Kidney (tissue), 14 donors: Measurements from ENCODE around the gene RASGRP1. TPM values are rescaled to one million over a fixed set of nuclear protein-coding genes. Genes with fewer than 3 reads are reported as not detected.

Experiments used
- DNase-seq, 5 donors: peaks; one replicate each; pipeline ENCODE4 v3.0.0-alpha.2; 2013 to 2020
- FAIRE-seq: peaks from 2 replicates; lab custom pipeline; 2012; peaks lifted over from hg19 to GRCh38; lab: Jason Lieb, UNC
- H3K27ac ChIP-seq, 2 donors: one replicate each; pipeline ENCODE4 v1.7.0; 2013; ENCODE audit warnings: low read depth in 2 of 2, low read length in 2 of 2, inconsistent platforms in 1 of 2
- H3K27me3 ChIP-seq: one replicate; pipeline ENCODE4 v1.7.1; 2013; ENCODE audit warnings: low read length, inconsistent platforms; ENCODE audit not compliant: control insufficient read depth, insufficient read depth
- H3K36me3 ChIP-seq, 3 donors: one replicate each; pipeline versions ENCODE4 v1.7.0 to v1.7.1; 2013; ENCODE audit warnings: low read length in 3 of 3, control low read depth in 1 of 3, inconsistent platforms in 1 of 3; ENCODE audit not compliant: insufficient read depth in 3 of 3, control insufficient read depth in 2 of 3
- H3K4me1 ChIP-seq, 3 donors: one replicate each; pipeline versions ENCODE4 v1.7.0 to v1.7.1; 2013; ENCODE audit warnings: low read length in 3 of 3, inconsistent platforms in 1 of 3, low read depth in 1 of 3; ENCODE audit not compliant: control insufficient read depth in 2 of 3, insufficient read depth in 2 of 3
- H3K4me3 ChIP-seq, 3 donors: one replicate each; pipeline versions ENCODE4 v1.7.0 to v1.8.1; 2013; ENCODE audit warnings: low read length in 3 of 3, control low read depth in 1 of 3, inconsistent platforms in 1 of 3
- H3K9ac ChIP-seq, 3 donors: one replicate each; pipeline versions ENCODE4 v1.7.0 to v1.7.1; 2013; ENCODE audit warnings: low read length in 3 of 3, control low read depth in 1 of 3, inconsistent platforms in 1 of 3
- H3K9me3 ChIP-seq, 3 donors: one replicate each; pipeline versions ENCODE4 v1.7.0 to v1.7.1; 2013; ENCODE audit warnings: low read length in 3 of 3, control low read depth in 1 of 3, inconsistent platforms in 1 of 3; ENCODE audit not compliant: control insufficient read depth in 2 of 3, insufficient read depth in 1 of 3
- CTCF ChIP-seq: IDR thresholded peaks from 3 replicates; pipeline ENCODE4 v1.5.1; 2012; ENCODE audit warnings: mild to moderate bottlenecking, moderate library complexity, borderline replicate concordance; ENCODE audit not compliant: insufficient read depth; ENCODE audit errors: extremely low read depth
- intact Hi-C: fragments of 100-400 bp; cut with DNase I; formaldehyde crosslinking; loops from one replicate; pipeline ENCODE4 v1.11.1; 2022
- polyA plus RNA-seq: library from polyadenylated mRNA; stranded (reverse); fragments of 350-450 nt; fragmentation: Illumina TruSeq; extraction: RNeasy Lipid Tissue Mini Kit (QIAGEN cat#74804); gene quantifications from one replicate; pipeline ENCODE4 v1.2.3, GENCODE V29; 2014; ENCODE audit warnings: low read depth, low replicate concordance; ENCODE audit not compliant: insufficient read depth
- total RNA-seq: library from RNA; stranded (reverse); fragmentation: NEBNext Ultra II Directional; extraction: Animal tissue kit (Norgen Biotek cat#: 25700); gene quantifications from one replicate; pipeline ENCODE4 v1.2.1, GENCODE V29; 2021
- donor health status: control.
- donor health status: control.
- donor health status: control.
- donor health status: control.
- donor health status: control.
- donor health status: DM: yes; HTN: yes; CAD: no.
- donor health status: Normal renal cell carcinoma (clear cell type).

RASGRP1 gene
- total and polyA plus RNA-seq, 2 donors from 2014 or later = 3.4 to 12.5 TPM

GRCh38 chr15:38531509-38531908 is 33.1 kb downstream of the RASGRP1 start:
- peak overlapping the region; percentile 15 to 54 for H3K27ac ChIP-seq
- no peak overlapping the region for H3K4me3 ChIP-seq
- no peak overlapping the region for H3K9ac ChIP-seq
- DNase-seq (no peak), FAIRE-seq (no peak)
- no peak for TF ChIP-seq CTCF
- H3K9me3 ChIP-seq = no peaks in the 10 kb centered on the region
- no peaks in the 10 kb centered on the region for H3K36me3 ChIP-seq
- intact Hi-C loops = no loop called here
- H3K27me3 ChIP-seq = no peaks in the 10 kb centered on the region
- H3K4me1 ChIP-seq = peaks cover 0 to 12% (median 6%) of the 10 kb centered on the region in 3 donors

DNA sequence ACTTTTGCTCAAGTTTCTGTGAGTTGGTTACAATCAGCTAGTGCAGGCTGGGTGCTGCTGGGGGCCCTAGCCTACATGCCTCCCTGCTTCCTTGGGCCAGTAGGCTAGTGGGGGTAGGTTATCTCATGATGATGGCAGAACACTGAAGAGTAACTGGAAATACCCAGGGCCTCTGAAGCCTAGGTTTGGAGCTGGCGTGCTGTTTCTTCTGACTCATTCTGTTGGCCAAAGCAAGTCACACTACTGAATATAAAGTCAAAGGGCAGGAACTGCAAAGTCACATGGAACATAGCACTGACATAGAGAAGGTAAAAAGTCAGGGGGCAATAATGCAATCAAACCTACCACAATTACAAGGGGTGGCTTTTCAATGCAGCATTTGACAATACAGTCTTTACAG is 34.5 kb downstream of the RASGRP1 start:
- H3K4me3 ChIP-seq = no peak overlapping the region
- intact Hi-C loops = no loop called here
- FAIRE-seq (no peak), DNase-seq (no peak)
- no peak for TF ChIP-seq CTCF
- H3K36me3 ChIP-seq = no peaks in the 10 kb centered on the region
- no peak overlapping the region for H3K9ac ChIP-seq
- H3K4me1 ChIP-seq = peaks cover 0 to 2% (median 2%) of the 10 kb centered on the region in 3 donors
- no peaks in the 10 kb centered on the region for H3K27me3 ChIP-seq
- no peak overlapping the region for H3K27ac ChIP-seq
- H3K9me3 ChIP-seq = no peaks in the 10 kb centered on the region

DNA sequence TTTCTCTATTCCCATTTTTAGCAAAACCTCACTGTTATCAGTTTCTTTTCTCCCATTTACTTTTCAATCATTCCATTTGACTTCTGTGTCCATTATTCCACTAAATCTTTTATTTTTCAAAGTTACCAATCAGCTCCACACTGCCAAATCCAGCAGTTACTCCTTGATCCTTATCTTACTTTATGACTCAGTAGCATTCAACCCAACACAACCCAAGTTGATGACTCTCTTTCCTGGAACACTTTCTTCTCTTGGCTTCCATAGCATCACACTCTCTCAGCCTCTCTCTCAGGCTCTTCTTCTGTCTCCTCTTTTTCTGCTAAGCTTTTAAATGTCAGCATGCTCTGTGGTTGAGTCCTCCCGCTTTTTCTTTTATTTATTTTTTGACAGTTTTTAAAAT is 36.3 kb downstream of the RASGRP1 start:
- Histone ChIP-seq H3K27me3 (no peaks in the 10 kb centered on the region), H3K36me3 (no peaks in the 10 kb centered on the region), H3K9me3 (no peaks in the 10 kb centered on the region), H3K4me3 (no peak overlapping the region), H3K27ac (no peak overlapping the region), H3K4me1 (no peaks in the 10 kb centered on the region), H3K9ac (no peak overlapping the region)
- intact Hi-C loops = no loop called here
- DNase-seq = no peak
- no peak for FAIRE-seq
- TF ChIP-seq CTCF = no peak

GRCh38 chr15:38526158-38526557 is 38.5 kb downstream of the RASGRP1 start:
- H3K9me3 ChIP-seq = no peaks in the 10 kb centered on the region

More at GRCh38 chr15:38526158-38526557, 38.5 kb downstream of the RASGRP1 start:
- no peak for TF ChIP-seq CTCF
- Histone ChIP-seq H3K27ac (no peak overlapping the region), H3K27me3 (no peaks in the 10 kb centered on the region), H3K4me1 (no peaks in the 10 kb centered on the region), H3K9ac (no peak overlapping the region), H3K4me3 (no peak overlapping the region), H3K36me3 (no peaks in the 10 kb centered on the region)
- no peak for DNase-seq
- intact Hi-C loops = no loop called here
- FAIRE-seq = no peak
